Spleen (tissue), 11 donors: ENCODE measurements around the gene TRAPPC11. TPM values are rescaled to one million over a fixed set of nuclear protein-coding genes. Genes with fewer than 3 reads are reported as not detected.

Experiments used
- DNase-seq: peaks from one replicate; pipeline ENCODE4 v3.0.0-alpha.2; 2020
- H3K27ac ChIP-seq, 8 donors: fragments of 200-600 bp; sonication (generic) in 7 of 8; 1 replicate in 4 of 8; 2 replicates in 4 of 8; pipeline versions ENCODE4 v1.5.0 to v1.8.0; 2016 to 2021; ENCODE audit warnings: inconsistent platforms in 4 of 8, mild to moderate bottlenecking in 4 of 8, moderate library complexity in 1 of 8
- H3K27me3 ChIP-seq, 7 donors: fragments of 200-600 bp; sonication (generic) in 6 of 7; replicated peaks in 1 of 7; 1 replicate in 4 of 7; 2 replicates in 3 of 7; pipeline versions ENCODE4 v1.5.0 to v1.8.0; 2016 to 2021; ENCODE audit warnings: inconsistent platforms in 3 of 7, mild to moderate bottlenecking in 1 of 7
- H3K36me3 ChIP-seq, 6 donors: fragments of 200-600 bp; sonication (generic) in 5 of 6; 1 replicate in 4 of 6; 2 replicates in 2 of 6; pipeline versions ENCODE4 v1.5.0 to v1.8.0; 2016 to 2021; ENCODE audit warnings: inconsistent platforms in 2 of 6
- H3K4me1 ChIP-seq, 6 donors: fragments of 200-600 bp; sonication (generic) in 5 of 6; 1 replicate in 3 of 6; 2 replicates in 3 of 6; pipeline versions ENCODE4 v1.5.0 to v1.8.0; 2016 to 2021; ENCODE audit warnings: inconsistent platforms in 3 of 6
- H3K4me3 ChIP-seq, 8 donors: fragments of 200-600 bp; sonication (generic) in 7 of 8; 1 replicate in 4 of 8; 2 replicates in 4 of 8; pipeline versions ENCODE4 v1.5.0 to v1.8.0; 2016 to 2021; ENCODE audit warnings: inconsistent platforms in 4 of 8, mild to moderate bottlenecking in 4 of 8, moderate library complexity in 2 of 8
- H3K9me3 ChIP-seq, 8 donors: fragments of 200-600 bp; sonication (generic) in 7 of 8; 1 replicate in 4 of 8; 2 replicates in 4 of 8; pipeline versions ENCODE4 v1.5.0 to v1.8.0; 2016 to 2021; ENCODE audit warnings: inconsistent platforms in 4 of 8
- POLR2A ChIP-seq, 3 donors: fragments of 450-650 bp; IDR thresholded peaks; one replicate each; pipeline ENCODE4 v1.5.1; 2017; ENCODE audit warnings: antibody characterized with exemption in 3 of 3, mild to moderate bottlenecking in 1 of 3
- POLR2AphosphoS5 ChIP-seq, 3 donors: sonication (generic); formaldehyde crosslinking; IDR thresholded peaks; one replicate each; pipeline ENCODE4 v1.5.1; 2017; ENCODE audit warnings: antibody characterized with exemption in 3 of 3
- WGBS, 5 donors: extraction: QIAGEN DNeasy Blood & Tissue Kit in 3 of 5; methylation state at CpG; one replicate each; pipeline versions ENCODE4 v1.1.5 to v1.1.7; 2013 to 2018; 5-methylcytosine and 5-hydroxymethylcytosine counted together
- intact Hi-C: fragments of 100-400 bp; cut with DNase I; formaldehyde crosslinking; loops from one replicate; pipeline ENCODE4 v1.15.0; 2023; ENCODE audit warnings: low total_unique reads
- polyA plus RNA-seq, 3 donors: library from polyadenylated mRNA; stranded (reverse); fragments of 200-250 nt; gene quantifications; one replicate each; pipeline ENCODE4 v1.2.1, GENCODE V29; 2013
- total RNA-seq, 7 donors: library from RNA; depleted of rRNA in 3 of 7; stranded (reverse); fragments of >200 nt in 3 of 7; fragmentation: NEBNext Ultra II Directional in 4 of 7; extraction: Animal tissue kit (Norgen Biotek cat#: 25700) in 4 of 7; gene quantifications; one replicate each; pipeline versions ENCODE4 v1.1.0 to v1.2.1, GENCODE V29; 2016 to 2021
- TF ChIP-seq, protein P1 (sequence below), 11 experiments: fragments of 200-600 bp in 7 of 11; fragments of 450-650 bp in 4 of 11; sonication (generic) in 4 of 11; IDR thresholded peaks in 8 of 11; conservative IDR thresholded peaks in 3 of 11; 1 replicate in 7 of 11; 2 replicates in 4 of 11; pipeline versions ENCODE4 v1.4.0 to v1.8.0; 2016 to 2021; ENCODE audit warnings: antibody characterized with exemption in 11 of 11, inconsistent platforms in 4 of 11, mild to moderate bottlenecking in 1 of 11
- donor health status: healthy with polysubstance abuse.
- donor health status: DM: no; HTN: no; CAD: no; lungs with moderate emphysema.
- donor health status: DM: no; HTN: no; CAD: no.
- donor health status: Bipolar disorder and iron deficiency.
- donor health status: healthy.
- donor health status: DM: no; HTN: no; CAD: no.
- donor health status: DM: yes; HTN: yes; CAD: no.

The TRAPPC11 gene
- total and polyA plus RNA-seq, 10 donors: 14.3 to 72.2 (median 42.3) TPM

DNA sequence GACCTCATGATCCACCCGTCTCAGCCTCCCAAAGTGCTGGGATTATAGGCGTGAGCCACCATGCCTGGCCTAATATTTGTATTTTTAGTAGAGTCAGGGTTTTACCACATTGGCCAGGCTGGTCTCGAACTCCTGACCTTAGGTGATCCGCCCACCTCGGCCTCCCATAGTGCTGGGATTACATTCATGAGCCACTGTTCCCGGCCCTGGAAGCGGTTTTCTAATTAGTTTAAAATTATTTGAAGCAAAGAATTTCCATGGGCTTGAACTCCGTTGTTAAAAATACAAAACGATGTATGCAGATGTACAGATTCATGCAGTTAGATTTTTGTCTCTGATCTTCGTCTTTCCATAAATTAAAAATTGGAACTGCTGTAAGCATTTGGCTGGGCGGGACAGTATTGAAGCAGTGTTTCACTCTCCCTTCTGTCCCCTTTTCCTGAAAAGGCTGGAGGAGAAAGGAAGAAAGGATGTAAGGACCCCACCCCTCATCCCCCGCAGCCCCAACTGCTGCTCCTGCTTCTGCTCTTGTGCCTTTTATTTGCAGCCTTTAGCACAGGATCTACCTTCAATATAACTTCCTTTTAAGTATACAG lies 12.0 kb downstream of the TRAPPC11 start:
- no peak overlapping the region for H3K4me3 ChIP-seq
- no peaks in the 10 kb centered on the region for H3K9me3 ChIP-seq
- no peaks in the 10 kb centered on the region for H3K27me3 ChIP-seq
- no peak overlapping the region for H3K27ac ChIP-seq
- intact Hi-C loops: no loop called here
- DNase-seq: no peak
- 89 to 93% (median 91%) methylated on average over 12 of the region's 12 CpGs for WGBS, 5 donors
- no peaks in the 10 kb centered on the region for H3K4me1 ChIP-seq
- H3K36me3 ChIP-seq: peaks cover 0 to 100% (median 64%) of the 10 kb centered on the region in 6 donors
- TF ChIP-seq, protein P1, sequence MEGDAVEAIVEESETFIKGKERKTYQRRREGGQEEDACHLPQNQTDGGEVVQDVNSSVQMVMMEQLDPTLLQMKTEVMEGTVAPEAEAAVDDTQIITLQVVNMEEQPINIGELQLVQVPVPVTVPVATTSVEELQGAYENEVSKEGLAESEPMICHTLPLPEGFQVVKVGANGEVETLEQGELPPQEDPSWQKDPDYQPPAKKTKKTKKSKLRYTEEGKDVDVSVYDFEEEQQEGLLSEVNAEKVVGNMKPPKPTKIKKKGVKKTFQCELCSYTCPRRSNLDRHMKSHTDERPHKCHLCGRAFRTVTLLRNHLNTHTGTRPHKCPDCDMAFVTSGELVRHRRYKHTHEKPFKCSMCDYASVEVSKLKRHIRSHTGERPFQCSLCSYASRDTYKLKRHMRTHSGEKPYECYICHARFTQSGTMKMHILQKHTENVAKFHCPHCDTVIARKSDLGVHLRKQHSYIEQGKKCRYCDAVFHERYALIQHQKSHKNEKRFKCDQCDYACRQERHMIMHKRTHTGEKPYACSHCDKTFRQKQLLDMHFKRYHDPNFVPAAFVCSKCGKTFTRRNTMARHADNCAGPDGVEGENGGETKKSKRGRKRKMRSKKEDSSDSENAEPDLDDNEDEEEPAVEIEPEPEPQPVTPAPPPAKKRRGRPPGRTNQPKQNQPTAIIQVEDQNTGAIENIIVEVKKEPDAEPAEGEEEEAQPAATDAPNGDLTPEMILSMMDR (IDR thresholded peaks at IDR 0.05 in 8 of 11, conservative IDR thresholded peaks at IDR 0.05 in 3 of 11): no peak
- no peak for TF ChIP-seq POLR2AphosphoS5 (IDR thresholded peaks at IDR 0.05)
- TF ChIP-seq POLR2A (IDR thresholded peaks at IDR 0.05): no peak

DNA sequence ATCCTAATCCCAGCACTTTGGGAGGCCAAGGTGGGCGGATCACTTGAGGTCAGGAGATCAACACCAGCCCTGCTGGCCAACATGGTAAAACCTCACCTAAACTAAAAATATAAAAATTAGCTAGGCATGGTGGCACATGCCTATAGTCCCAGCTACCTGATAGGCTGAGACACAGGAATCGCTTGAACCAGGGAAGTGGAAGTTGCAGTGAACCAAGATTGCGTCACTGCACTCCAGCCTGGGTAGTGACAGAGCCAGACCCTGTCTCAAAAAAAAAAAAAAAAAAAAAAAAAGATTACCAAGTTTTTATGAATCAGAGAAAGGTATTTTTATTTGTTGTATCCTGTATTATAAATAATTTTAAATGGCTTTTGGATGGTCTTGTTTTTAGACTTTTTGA lies 15.1 kb downstream of the TRAPPC11 start:
- H3K27ac ChIP-seq: no peak overlapping the region
- 55 to 87% (median 65%) methylated on average over 3 of the region's 3 CpGs for WGBS, 5 donors
- H3K4me3 ChIP-seq: no peak overlapping the region
- H3K36me3 ChIP-seq: peaks cover 0 to 100% (median 61%) of the 10 kb centered on the region in 6 donors
- H3K4me1 ChIP-seq: no peaks in the 10 kb centered on the region
- no peaks in the 10 kb centered on the region for H3K27me3 ChIP-seq
- DNase-seq: no peak
- H3K9me3 ChIP-seq: no peaks in the 10 kb centered on the region
- intact Hi-C loops: no loop called here
- no peak for TF ChIP-seq POLR2AphosphoS5 (IDR thresholded peaks at IDR 0.05)
- no peak for TF ChIP-seq POLR2A (IDR thresholded peaks at IDR 0.05)
- TF ChIP-seq, protein P1 (IDR thresholded peaks at IDR 0.05 in 8 of 11, conservative IDR thresholded peaks at IDR 0.05 in 3 of 11): no peak

DNA sequence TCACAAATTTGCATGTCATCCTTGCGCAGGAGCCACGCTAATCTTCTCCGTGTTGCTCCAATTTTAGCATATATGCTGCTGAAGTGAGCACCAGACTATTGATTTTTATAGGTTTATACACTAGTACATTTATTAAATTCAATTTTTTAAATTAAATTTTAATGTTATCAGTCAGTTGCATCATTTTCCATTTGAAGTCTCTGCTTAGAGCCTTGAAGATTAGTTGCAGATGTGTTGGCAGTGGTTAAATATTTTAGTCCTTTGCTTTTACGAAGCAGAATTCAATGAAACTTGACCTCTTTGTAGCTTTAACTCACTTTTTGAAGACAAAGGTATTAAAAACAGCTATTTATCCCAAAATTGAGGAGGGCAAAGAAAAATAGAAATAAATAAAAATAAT lies 16.5 kb downstream of the TRAPPC11 start:
- WGBS, 5 donors: 84 to 98% (median 97%) methylated on average over 4 of the region's 4 CpGs
- H3K4me1 ChIP-seq: no peaks in the 10 kb centered on the region
- peaks cover 0 to 100% (median 60%) of the 10 kb centered on the region in 6 donors for H3K36me3 ChIP-seq
- TF ChIP-seq POLR2AphosphoS5 (IDR thresholded peaks at IDR 0.05) (no peak), POLR2A (IDR thresholded peaks at IDR 0.05) (no peak)
- TF ChIP-seq, protein P1 (IDR thresholded peaks at IDR 0.05 in 8 of 11, conservative IDR thresholded peaks at IDR 0.05 in 3 of 11): no peak
- no peaks in the 10 kb centered on the region for H3K9me3 ChIP-seq
- H3K27me3 ChIP-seq: no peaks in the 10 kb centered on the region
- H3K4me3 ChIP-seq: no peak overlapping the region
- DNase-seq: no peak
- no peak overlapping the region for H3K27ac ChIP-seq
- intact Hi-C loops: no loop called here

DNA sequence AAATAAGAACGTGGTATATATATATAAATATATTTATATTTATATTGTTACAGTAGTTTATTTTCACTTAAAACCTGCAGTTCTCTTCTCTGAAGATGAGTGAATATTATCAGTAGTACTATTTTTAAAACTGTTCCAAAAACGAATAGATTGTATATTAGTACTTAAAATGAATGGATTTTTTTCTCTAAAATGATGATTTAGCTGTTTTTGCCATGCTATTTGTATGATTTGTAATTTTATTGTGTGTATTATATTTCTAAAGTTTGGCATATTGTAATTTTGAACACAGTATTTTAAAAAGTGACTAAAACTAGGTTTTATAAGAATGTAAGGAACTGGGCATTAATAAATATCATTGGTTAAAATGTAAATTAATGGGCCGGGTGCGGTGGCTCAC lies 22.0 kb downstream of the TRAPPC11 start:
- WGBS, 5 donors: 91 to 95% (median 93%) methylated on average over 4 of the region's 4 CpGs
- H3K36me3 ChIP-seq: peaks cover 0 to 100% (median 70%) of the 10 kb centered on the region in 6 donors
- no peak overlapping the region for H3K27ac ChIP-seq
- no peak overlapping the region for H3K4me3 ChIP-seq
- no peak for DNase-seq
- H3K27me3 ChIP-seq: no peaks in the 10 kb centered on the region
- TF ChIP-seq, protein P1 (IDR thresholded peaks at IDR 0.05 in 8 of 11, conservative IDR thresholded peaks at IDR 0.05 in 3 of 11): no peak
- TF ChIP-seq POLR2AphosphoS5 (IDR thresholded peaks at IDR 0.05) (no peak), POLR2A (IDR thresholded peaks at IDR 0.05) (no peak)
- H3K4me1 ChIP-seq: no peaks in the 10 kb centered on the region
- intact Hi-C loops: no loop called here
- H3K9me3 ChIP-seq: no peaks in the 10 kb centered on the region
